ENCODE results near the gene SOX9. TPM values are rescaled to one million over a fixed set of nuclear protein-coding genes. Genes with fewer than 3 reads are reported as not detected.
A peak's percentile ranks its signal among the peaks of the same experiment; 100 is the strongest.

SOX9 gene
- total and polyA plus RNA-seq, 2 donors from 2014 or later: 5.8 to 79.3 TPM

DNA sequence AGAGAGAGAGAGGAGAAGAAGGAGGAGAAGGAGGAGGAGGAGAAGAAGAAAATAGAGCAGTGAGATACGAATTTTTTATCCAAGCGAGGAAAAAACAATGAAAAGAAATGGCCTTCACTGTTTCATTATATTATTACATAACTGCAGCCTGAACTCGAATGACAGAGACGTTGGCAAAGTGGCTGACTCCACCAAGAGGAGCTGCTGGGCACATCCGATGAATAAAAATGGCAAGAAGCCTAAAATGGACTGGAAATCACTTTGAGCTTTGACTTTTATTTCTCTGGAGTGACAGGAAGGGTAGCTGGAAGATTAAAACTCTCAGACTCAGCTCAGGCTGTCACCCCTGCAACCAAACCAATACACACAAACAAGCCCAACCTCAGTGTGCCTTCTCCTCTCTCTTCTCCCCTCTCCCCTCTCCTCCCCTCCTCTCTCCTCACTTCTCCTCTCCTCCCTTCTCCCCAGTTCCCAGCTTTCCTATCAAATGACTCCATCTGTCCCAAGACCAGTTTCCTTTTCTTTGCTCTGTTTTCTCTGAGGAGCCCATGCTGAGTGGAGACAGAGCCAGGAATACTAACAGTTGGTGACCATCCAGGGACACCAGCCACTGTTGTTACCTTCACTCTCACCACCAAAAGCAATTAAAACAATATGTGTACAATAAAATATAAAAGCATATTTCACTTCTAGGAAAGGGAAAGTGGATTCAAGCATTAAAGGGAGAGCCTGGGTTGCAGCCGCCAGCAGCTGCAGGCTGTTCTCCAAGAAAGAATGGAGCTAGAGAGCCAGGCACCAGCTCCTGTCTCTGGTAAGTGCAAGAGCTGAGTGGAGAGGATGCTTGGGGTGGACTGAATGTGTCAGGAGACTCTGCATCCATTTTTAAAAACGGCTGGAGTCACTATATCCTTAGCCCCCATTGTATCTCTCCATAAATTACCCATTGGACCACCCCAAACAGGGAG lies 51.2 kb downstream of the SOX9 start:
- Histone ChIP-seq H3K27ac (ENCODE audit: low read depth in 2 of 2, low read length in 2 of 2) (no peak overlapping the region), H3K36me3 (ENCODE audit: control insufficient read depth in 2 of 3, insufficient read depth in 3 of 3, low read length in 3 of 3) (no peaks in the 10 kb centered on the region), H3K4me3 (ENCODE audit: low read length in 3 of 3) (no peak overlapping the region), H3K9ac (ENCODE audit: low read length in 3 of 3) (no peak overlapping the region), H3K27me3 (ENCODE audit: control insufficient read depth, insufficient read depth, low read length) (no peaks in the 10 kb centered on the region), H3K4me1 (ENCODE audit: control insufficient read depth in 2 of 3, insufficient read depth in 2 of 3, low read depth in 1 of 3, low read length in 3 of 3) (peaks cover 0 to 2% (median 1%) of the 10 kb centered on the region in 3 donors), H3K9me3 (ENCODE audit: control insufficient read depth in 2 of 3, insufficient read depth in 1 of 3, low read length in 3 of 3) (no peaks in the 10 kb centered on the region)
- DNase-seq: peak in 1 of 5 donors; percentile 31
- TF ChIP-seq, protein P1, sequence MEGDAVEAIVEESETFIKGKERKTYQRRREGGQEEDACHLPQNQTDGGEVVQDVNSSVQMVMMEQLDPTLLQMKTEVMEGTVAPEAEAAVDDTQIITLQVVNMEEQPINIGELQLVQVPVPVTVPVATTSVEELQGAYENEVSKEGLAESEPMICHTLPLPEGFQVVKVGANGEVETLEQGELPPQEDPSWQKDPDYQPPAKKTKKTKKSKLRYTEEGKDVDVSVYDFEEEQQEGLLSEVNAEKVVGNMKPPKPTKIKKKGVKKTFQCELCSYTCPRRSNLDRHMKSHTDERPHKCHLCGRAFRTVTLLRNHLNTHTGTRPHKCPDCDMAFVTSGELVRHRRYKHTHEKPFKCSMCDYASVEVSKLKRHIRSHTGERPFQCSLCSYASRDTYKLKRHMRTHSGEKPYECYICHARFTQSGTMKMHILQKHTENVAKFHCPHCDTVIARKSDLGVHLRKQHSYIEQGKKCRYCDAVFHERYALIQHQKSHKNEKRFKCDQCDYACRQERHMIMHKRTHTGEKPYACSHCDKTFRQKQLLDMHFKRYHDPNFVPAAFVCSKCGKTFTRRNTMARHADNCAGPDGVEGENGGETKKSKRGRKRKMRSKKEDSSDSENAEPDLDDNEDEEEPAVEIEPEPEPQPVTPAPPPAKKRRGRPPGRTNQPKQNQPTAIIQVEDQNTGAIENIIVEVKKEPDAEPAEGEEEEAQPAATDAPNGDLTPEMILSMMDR (IDR thresholded peaks at IDR 0.05; ENCODE audit: borderline replicate concordance, extremely low read depth, insufficient read depth): no peak
- no peak for FAIRE-seq
- intact Hi-C loops (cut with DNase I): no loop called here

DNA sequence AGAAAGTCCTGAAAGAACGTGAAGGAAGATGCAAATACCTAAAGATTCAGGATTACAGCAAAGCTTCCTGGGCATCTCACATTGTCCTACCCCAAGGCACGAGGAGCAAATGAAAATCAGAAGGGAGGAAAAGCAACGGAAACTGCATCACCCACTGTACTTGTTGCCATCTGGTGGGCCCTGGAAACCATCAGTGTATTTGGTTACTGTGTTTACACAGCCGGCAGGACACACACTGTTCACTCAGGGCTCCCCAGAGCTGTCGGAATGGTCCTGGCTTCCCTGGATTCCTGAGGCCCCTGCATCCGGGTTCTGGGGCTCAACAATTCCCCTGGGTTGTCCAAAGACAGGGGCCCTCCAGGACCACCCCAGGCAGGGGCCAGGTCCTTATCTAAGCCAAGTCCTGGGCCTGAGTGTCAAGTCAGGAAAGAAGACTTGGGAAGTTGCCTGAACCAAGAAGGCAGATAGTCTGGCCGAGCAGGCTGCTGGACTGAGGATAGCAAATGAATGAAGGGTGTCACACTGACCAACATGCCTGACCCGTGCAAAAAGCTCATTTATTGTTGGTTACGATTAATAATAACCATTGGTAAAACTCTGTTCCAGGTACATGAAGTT lies 52.8 kb downstream of the SOX9 start:
- DNase-seq (peak in 3 of 5 donors; percentile 65 to 73 (median 68)), FAIRE-seq (no peak)
- Histone ChIP-seq H3K9ac (ENCODE audit: low read length in 3 of 3) (no peak overlapping the region), H3K27ac (ENCODE audit: low read depth in 2 of 2, low read length in 2 of 2) (no peak overlapping the region), H3K27me3 (ENCODE audit: control insufficient read depth, insufficient read depth, low read length) (no peaks in the 10 kb centered on the region), H3K4me3 (ENCODE audit: low read length in 3 of 3) (no peak overlapping the region), H3K36me3 (ENCODE audit: control insufficient read depth in 2 of 3, insufficient read depth in 3 of 3, low read length in 3 of 3) (no peaks in the 10 kb centered on the region), H3K4me1 (ENCODE audit: control insufficient read depth in 2 of 3, insufficient read depth in 2 of 3, low read depth in 1 of 3, low read length in 3 of 3) (peaks cover 0 to 5% (median 2%) of the 10 kb centered on the region in 3 donors), H3K9me3 (ENCODE audit: control insufficient read depth in 2 of 3, insufficient read depth in 1 of 3, low read length in 3 of 3) (no peaks in the 10 kb centered on the region)
- intact Hi-C loops (cut with DNase I): no loop called here
- TF ChIP-seq, protein P1 (IDR thresholded peaks at IDR 0.05; ENCODE audit: borderline replicate concordance, extremely low read depth, insufficient read depth): no peak

DNA sequence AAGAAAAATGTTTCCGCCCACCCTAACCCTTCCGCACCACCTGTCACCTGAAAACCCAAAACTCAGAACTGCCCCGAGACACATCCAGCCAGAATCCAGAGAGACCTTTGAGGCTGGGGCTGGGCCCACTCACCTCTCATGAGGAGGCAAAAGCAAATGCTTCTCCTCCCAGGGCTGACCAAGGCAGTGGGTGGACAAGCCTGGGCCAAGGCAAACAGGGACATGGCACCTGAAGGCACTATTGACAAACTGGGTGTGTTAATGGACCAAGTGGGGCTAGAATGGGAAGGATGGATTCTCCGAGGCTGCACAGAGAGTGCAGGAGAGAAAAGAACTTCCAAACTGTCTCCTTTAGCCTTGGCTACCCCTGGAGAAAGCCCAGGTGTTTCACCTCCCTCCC lies 54.4 kb downstream of the SOX9 start:
- no peak overlapping the region for H3K27ac ChIP-seq (ENCODE audit: low read depth in 2 of 2, low read length in 2 of 2)
- H3K9ac ChIP-seq (ENCODE audit: low read length in 3 of 3): no peak overlapping the region
- no peak overlapping the region for H3K4me3 ChIP-seq (ENCODE audit: low read length in 3 of 3)
- TF ChIP-seq, protein P1 (IDR thresholded peaks at IDR 0.05; ENCODE audit: borderline replicate concordance, extremely low read depth, insufficient read depth): no peak
- FAIRE-seq (no peak), DNase-seq (no peak)
- no peaks in the 10 kb centered on the region for H3K9me3 ChIP-seq (ENCODE audit: control insufficient read depth in 2 of 3, insufficient read depth in 1 of 3, low read length in 3 of 3)
- intact Hi-C loops (cut with DNase I): no loop called here
- no peaks in the 10 kb centered on the region for H3K27me3 ChIP-seq (ENCODE audit: control insufficient read depth, insufficient read depth, low read length)
- no peaks in the 10 kb centered on the region for H3K36me3 ChIP-seq (ENCODE audit: control insufficient read depth in 2 of 3, insufficient read depth in 3 of 3, low read length in 3 of 3)
- H3K4me1 ChIP-seq (ENCODE audit: control insufficient read depth in 2 of 3, insufficient read depth in 2 of 3, low read depth in 1 of 3, low read length in 3 of 3): peaks cover 0 to 5% (median 2%) of the 10 kb centered on the region in 3 donors

Measured in kidney (tissue), 14 donors.